RKO (cell line): ENCODE data around the gene TBXT.

ENCODE experiments used
- DNase-seq: peaks from one replicate; pipeline ENCODE4 v3.0.0-alpha.2; 2016; ENCODE audit warnings: low spot score

The TBXT gene

DNA sequence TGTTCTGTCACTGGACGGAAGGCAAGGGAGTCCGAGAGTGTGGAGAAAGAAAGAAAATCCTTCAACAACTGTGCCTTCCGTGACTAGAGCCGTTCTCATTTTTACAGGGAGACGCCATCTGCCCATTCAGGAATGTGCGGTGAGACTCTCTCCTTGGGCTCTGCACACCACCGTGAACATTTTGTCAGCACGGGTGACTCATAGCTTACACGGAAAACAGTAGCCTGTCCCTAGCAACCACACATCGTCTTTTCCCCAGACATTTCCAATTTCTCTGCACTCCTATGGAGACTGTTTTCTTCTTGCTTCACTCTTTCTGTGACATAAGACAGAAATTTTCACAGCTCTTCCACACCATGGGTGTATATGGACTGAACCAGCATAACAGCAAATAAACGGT, 55.1 kb downstream of the TBXT start:
- DNase-seq = peak; percentile 63

DNA sequence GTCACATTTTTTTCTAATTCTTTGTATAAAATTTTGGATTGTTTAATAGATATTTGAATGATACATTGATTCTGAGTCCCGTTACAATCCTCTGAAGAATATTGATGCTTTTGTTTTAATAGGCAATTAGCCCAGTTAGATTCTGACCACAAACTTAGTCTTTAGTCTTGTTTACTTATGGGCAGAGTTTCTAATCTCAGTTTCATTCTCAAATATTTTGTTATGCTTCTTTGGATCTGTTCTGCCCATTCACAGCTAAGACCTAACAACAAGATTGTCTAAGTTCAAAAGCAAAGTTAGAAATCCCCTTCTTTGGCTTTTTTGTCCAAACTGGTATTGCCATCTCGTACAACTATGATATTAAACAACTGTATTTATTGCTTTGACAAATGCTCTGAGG, 58.0 kb downstream of the TBXT start:
- DNase-seq = no peak
